Ishikawa (cell line): ENCODE results near the gene HOXB1.

Experiments
- CEBPB ChIP-seq: IDR thresholded peaks from 2 replicates; pipeline ENCODE4 v1.6.1; 2012
- CREB1 ChIP-seq: IDR thresholded peaks from 2 replicates; pipeline ENCODE4 v1.6.1; 2012; ENCODE audit warnings: low read depth
- EGR1 ChIP-seq: IDR thresholded peaks from 2 replicates; pipeline ENCODE4 v1.6.1; 2012
- EP300 ChIP-seq: IDR thresholded peaks from 2 replicates; pipeline ENCODE4 v1.6.1; 2012; ENCODE audit warnings: borderline replicate concordance
- FOXM1 ChIP-seq: IDR thresholded peaks from 2 replicates; pipeline ENCODE4 v1.6.1; 2012; ENCODE audit warnings: low read depth, borderline replicate concordance
- MAX ChIP-seq: IDR thresholded peaks from 2 replicates; pipeline ENCODE4 v1.6.1; 2012
- NFIC ChIP-seq: IDR thresholded peaks from 2 replicates; pipeline ENCODE4 v1.6.1; 2012
- RAD21 ChIP-seq: IDR thresholded peaks from 2 replicates; pipeline ENCODE4 v1.6.1; 2012; ENCODE audit warnings: low read depth
- REST ChIP-seq: IDR thresholded peaks from 2 replicates; pipeline ENCODE4 v1.6.1; 2012; ENCODE audit warnings: low read depth, mild to moderate bottlenecking
- TAF1 ChIP-seq: IDR thresholded peaks from 2 replicates; pipeline ENCODE4 v1.6.1; 2012; ENCODE audit warnings: low read depth, mild to moderate bottlenecking
- TCF12 ChIP-seq: IDR thresholded peaks from 2 replicates; pipeline ENCODE4 v1.6.1; 2012; ENCODE audit warnings: low read depth
- TEAD4 ChIP-seq: IDR thresholded peaks from 2 replicates; pipeline ENCODE4 v1.6.1; 2012
- USF1 ChIP-seq: IDR thresholded peaks from 2 replicates; pipeline ENCODE4 v1.6.1; 2012
- YY1 ChIP-seq: IDR thresholded peaks from 2 replicates; pipeline ENCODE4 v1.6.1; 2012; ENCODE audit warnings: low read depth
- ZBTB7A ChIP-seq: IDR thresholded peaks from 2 replicates; pipeline ENCODE4 v1.6.1; 2012; ENCODE audit warnings: low read depth

Gene HOXB1

GRCh38 chr17:48549914-48550501, 19.2 kb upstream of the HOXB1 start:
- TF ChIP-seq YY1 (no peak), FOXM1 (no peak), RAD21 (no peak), MAX (no peak), USF1 (no peak), TCF12 (no peak), NFIC (no peak), TEAD4 (no peak), CEBPB (no peak), ZBTB7A (no peak), EP300 (no peak), REST (no peak), CREB1 (no peak), TAF1 (no peak), EGR1 (no peak)

GRCh38 chr17:48549281-48549630, 18.4 kb upstream of the HOXB1 start:
- TF ChIP-seq EGR1 (no peak), TCF12 (no peak), CEBPB (no peak), TEAD4 (no peak), FOXM1 (no peak), RAD21 (no peak), MAX (no peak), NFIC (no peak), TAF1 (no peak), CREB1 (no peak), USF1 (no peak), YY1 (no peak), REST (no peak), EP300 (no peak), ZBTB7A (no peak)

- TF ChIP-seq MAX = no peak
- TF ChIP-seq TEAD4 = no peak
- no peak for TF ChIP-seq CREB1
Observed at GRCh38 chr17:48548523-48549280, 17.9 kb upstream of the HOXB1 start.

GRCh38 chr17:48547808-48548522, 17.2 kb upstream of the HOXB1 start:
- TF ChIP-seq CREB1 = no peak
- peak; percentile 43 for TF ChIP-seq USF1
